ENCODE measurements around the gene SMOC2. TPM values are rescaled to one million over a fixed set of nuclear protein-coding genes. Genes with fewer than 3 reads are reported as not detected.

The SMOC2 gene
- total and polyA plus RNA-seq, 2 of the 4 experiments (the other 2 are of a cell fraction): not detected

DNA sequence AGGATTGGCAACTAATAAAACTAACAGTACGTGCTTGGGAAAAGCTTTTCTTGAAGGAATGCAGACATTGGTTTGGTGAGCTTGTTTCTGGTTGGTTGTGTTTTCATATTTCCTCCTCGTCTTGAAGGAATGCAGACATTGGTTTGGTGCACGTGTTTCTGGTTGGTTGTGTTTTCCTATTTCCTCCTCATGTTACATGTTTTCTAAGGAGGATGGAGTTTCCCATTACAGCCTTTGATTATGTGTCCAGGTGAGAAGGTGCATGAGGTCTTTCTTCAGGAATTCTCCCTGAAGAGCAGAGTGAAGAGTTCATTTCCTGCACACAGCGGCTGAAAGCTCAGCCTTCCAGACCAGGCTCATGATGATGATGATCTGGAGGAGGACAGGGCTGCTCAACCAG lies 190.6 kb downstream of the SMOC2 start:
- Histone ChIP-seq H3K27ac (ENCODE audit: insufficient read depth, low read length) (no peak overlapping the region), H3K36me3 (ENCODE audit: control insufficient read depth, insufficient read depth, low read length) (no peaks in the 10 kb centered on the region), H2AFZ (replicated peaks; ENCODE audit: low read length, poor library complexity) (no peak overlapping the region), H3K9me1 (ENCODE audit: insufficient read depth, low read length) (no peaks in the 10 kb centered on the region), H2BK5ac (ENCODE audit: low read depth, low read length, poor library complexity, severe bottlenecking) (no peak overlapping the region), H3K79me1 (ENCODE audit: low read depth in 1 of 2, low read length in 2 of 2) (no peaks in the 10 kb centered on the region), H3K27me3 (ENCODE audit: control insufficient read depth, insufficient read depth, low read length) (no peaks in the 10 kb centered on the region), H3K4me3 (ENCODE audit: insufficient read depth, low read depth, low read length) (no peak overlapping the region), H2BK20ac (ENCODE audit: low read depth, low read length) (no peak overlapping the region), H3K4me1 (ENCODE audit: control insufficient read depth, insufficient read depth, low read length) (no peaks in the 10 kb centered on the region), H4K8ac (ENCODE audit: low read depth in 2 of 2, low read length in 2 of 2) (no peak overlapping the region), H4K20me1 (ENCODE audit: insufficient read depth, low read length) (no peaks in the 10 kb centered on the region), H2BK15ac (ENCODE audit: low read depth, low read length) (no peak overlapping the region), H2BK120ac (ENCODE audit: low read depth, low read length) (no peak overlapping the region), H2AK5ac (ENCODE audit: low read depth, low read length) (no peak overlapping the region), H3K14ac (replicated peaks; ENCODE audit: low read depth, low read length) (no peak overlapping the region), H3K23ac (ENCODE audit: low read depth, low read length) (no peak overlapping the region), H4K91ac (ENCODE audit: insufficient read depth, low read depth, low read length) (no peak overlapping the region), H3K9ac (ENCODE audit: low read depth, low read length) (no peak overlapping the region), H3K4ac (ENCODE audit: low read depth, low read length) (no peak overlapping the region), H2AK9ac (replicated peaks; ENCODE audit: low read depth, low read length, poor library complexity) (no peak overlapping the region), H3K4me2 (ENCODE audit: low read depth, low read length) (no peak overlapping the region), H3K18ac (ENCODE audit: low read depth, low read length) (no peak overlapping the region), H3K9me3 (ENCODE audit: control insufficient read depth, insufficient read depth, low read length) (peaks cover 25% of the 10 kb centered on the region), H3K56ac (ENCODE audit: extremely low read depth, insufficient read depth, low read length) (no peak overlapping the region), H4K5ac (ENCODE audit: low read depth, low read length) (no peak overlapping the region)
- DNase-seq (no peak), ATAC-seq (ENCODE audit: low read depth) (no peak)
- no TSS peak for BruUV-seq (replicated peaks)
- TF ChIP-seq, protein P1, sequence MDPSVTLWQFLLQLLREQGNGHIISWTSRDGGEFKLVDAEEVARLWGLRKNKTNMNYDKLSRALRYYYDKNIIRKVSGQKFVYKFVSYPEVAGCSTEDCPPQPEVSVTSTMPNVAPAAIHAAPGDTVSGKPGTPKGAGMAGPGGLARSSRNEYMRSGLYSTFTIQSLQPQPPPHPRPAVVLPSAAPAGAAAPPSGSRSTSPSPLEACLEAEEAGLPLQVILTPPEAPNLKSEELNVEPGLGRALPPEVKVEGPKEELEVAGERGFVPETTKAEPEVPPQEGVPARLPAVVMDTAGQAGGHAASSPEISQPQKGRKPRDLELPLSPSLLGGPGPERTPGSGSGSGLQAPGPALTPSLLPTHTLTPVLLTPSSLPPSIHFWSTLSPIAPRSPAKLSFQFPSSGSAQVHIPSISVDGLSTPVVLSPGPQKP (IDR thresholded peaks at IDR 0.05; ENCODE audit: borderline replicate concordance, low read depth, low read length): no peak
- TF ChIP-seq RCOR1 (IDR thresholded peaks at IDR 0.05; ENCODE audit: insufficient replicate concordance, low read length) (no peak), SMC3 (IDR thresholded peaks at IDR 0.05; ENCODE audit: low read depth, low read length) (no peak), RFX5 (IDR thresholded peaks at IDR 0.05; ENCODE audit: low read depth, low read length) (no peak), CHD1 (IDR thresholded peaks at IDR 0.05; ENCODE audit: low read depth, low read length) (no peak), MXI1 (IDR thresholded peaks at IDR 0.05; ENCODE audit: borderline replicate concordance, low read depth, low read length) (no peak), NFE2L2 (IDR thresholded peaks at IDR 0.05; ENCODE audit: low read depth, low read length) (no peak)
- TF ChIP-seq, protein P2, sequence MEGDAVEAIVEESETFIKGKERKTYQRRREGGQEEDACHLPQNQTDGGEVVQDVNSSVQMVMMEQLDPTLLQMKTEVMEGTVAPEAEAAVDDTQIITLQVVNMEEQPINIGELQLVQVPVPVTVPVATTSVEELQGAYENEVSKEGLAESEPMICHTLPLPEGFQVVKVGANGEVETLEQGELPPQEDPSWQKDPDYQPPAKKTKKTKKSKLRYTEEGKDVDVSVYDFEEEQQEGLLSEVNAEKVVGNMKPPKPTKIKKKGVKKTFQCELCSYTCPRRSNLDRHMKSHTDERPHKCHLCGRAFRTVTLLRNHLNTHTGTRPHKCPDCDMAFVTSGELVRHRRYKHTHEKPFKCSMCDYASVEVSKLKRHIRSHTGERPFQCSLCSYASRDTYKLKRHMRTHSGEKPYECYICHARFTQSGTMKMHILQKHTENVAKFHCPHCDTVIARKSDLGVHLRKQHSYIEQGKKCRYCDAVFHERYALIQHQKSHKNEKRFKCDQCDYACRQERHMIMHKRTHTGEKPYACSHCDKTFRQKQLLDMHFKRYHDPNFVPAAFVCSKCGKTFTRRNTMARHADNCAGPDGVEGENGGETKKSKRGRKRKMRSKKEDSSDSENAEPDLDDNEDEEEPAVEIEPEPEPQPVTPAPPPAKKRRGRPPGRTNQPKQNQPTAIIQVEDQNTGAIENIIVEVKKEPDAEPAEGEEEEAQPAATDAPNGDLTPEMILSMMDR (conservative IDR thresholded peaks at IDR 0.05; ENCODE audit: low read depth, low read length): no peak
- TF ChIP-seq, protein P3, sequence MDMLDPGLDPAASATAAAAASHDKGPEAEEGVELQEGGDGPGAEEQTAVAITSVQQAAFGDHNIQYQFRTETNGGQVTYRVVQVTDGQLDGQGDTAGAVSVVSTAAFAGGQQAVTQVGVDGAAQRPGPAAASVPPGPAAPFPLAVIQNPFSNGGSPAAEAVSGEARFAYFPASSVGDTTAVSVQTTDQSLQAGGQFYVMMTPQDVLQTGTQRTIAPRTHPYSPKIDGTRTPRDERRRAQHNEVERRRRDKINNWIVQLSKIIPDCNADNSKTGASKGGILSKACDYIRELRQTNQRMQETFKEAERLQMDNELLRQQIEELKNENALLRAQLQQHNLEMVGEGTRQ (IDR thresholded peaks at IDR 0.05; ENCODE audit: low read depth, low read length): no peak
- POLR2A ChIA-PET (ENCODE audit: unreplicated experiment): no interaction called here
- WGBS, 2 experiments (ENCODE audit: extremely low coverage in 2 of 2, insufficient read length in 1 of 2): no CpG with 5 or more reads among the region's 4 CpGs
- in situ Hi-C loops (cut with MboI; ENCODE audit: low sequenced_read_pairs) (no loop called here), intact Hi-C loops (cut with micrococcal nuclease) (no loop called here), dilution Hi-C loops (cut with HindIII; ENCODE audit: low sequenced_read_pairs, unreplicated experiment) (no loop called here)
- CTCF ChIA-PET: no interaction called here

All from IMR-90 (cell line).